Activated CD8-positive, alpha-beta memory T cell treated with anti-CD3 and anti-CD28 coated beads, Interleukin-2, amount 50 U/mL, for 1 hour (primary cell): ENCODE results near the gene EXOC3.
"Not testable (repeated sequence)": the region's sequence is repeated elsewhere in the genome, so short reads cannot be mapped to it uniquely, and the experiment has no call there.

Experiments
- DNase-seq: peaks from one replicate; pipeline ENCODE4 v3.0.0-alpha.2; 2020; ENCODE audit errors: extremely low read depth

Gene EXOC3

GRCh38 chr5:502325-503079 is 59.5 kb downstream of the EXOC3 start:
- no peak for DNase-seq

- DNase-seq = no peak
These were observed 61.6 kb downstream of the EXOC3 start for GRCh38 chr5:504326-505154.

- DNase-seq = no peak
These were observed 63.1 kb downstream of the EXOC3 start for GRCh38 chr5:505951-506525.

- not testable (repeated sequence) for DNase-seq
These were observed 65.1 kb downstream of the EXOC3 start for GRCh38 chr5:507986-508575.

GRCh38 chr5:509611-510185 is 66.7 kb downstream of the EXOC3 start:
- DNase-seq = no peak

- DNase-seq = no peak
These were observed 67.5 kb downstream of the EXOC3 start for GRCh38 chr5:510521-510920.

- no peak for DNase-seq
These were observed 68.5 kb downstream of the EXOC3 start for GRCh38 chr5:511476-511875.

GRCh38 chr5:513216-514100 is 70.5 kb downstream of the EXOC3 start:
- no peak for DNase-seq

- DNase-seq = no peak
These were observed 71.1 kb downstream of the EXOC3 start for GRCh38 chr5:514101-514485.

GRCh38 chr5:514673-515072 is 71.7 kb downstream of the EXOC3 start:
- DNase-seq = no peak

GRCh38 chr5:515273-515836 is 72.4 kb downstream of the EXOC3 start:
- DNase-seq = no peak

GRCh38 chr5:516338-516925 is 73.5 kb downstream of the EXOC3 start:
- no peak for DNase-seq
